Activated T-cell treated with anti-CD3 and anti-CD28 coated beads, Interleukin-2, amount 50 U/mL, for 72 hours (primary cell): ENCODE results near the gene MYO16. TPM values are rescaled to one million over a fixed set of nuclear protein-coding genes. Genes with fewer than 3 reads are reported as not detected.

Experiments
- ATAC-seq, 2 donors: fragments of 150-1000 bp; cut with Tn5 transposase; replicated peaks in 1 of 2; 2 replicates each; pipeline ENCODE4 v1.10.0; 2021; ENCODE audit warnings: moderate library complexity in 2 of 2, mild to moderate bottlenecking in 1 of 2
- DNase-seq, 2 donors: peaks; one replicate each; pipeline ENCODE4 v3.0.0; 2021 to 2022; ENCODE audit warnings: mixed read lengths in 1 of 2
- H3K27ac Mint-ChIP-seq: one replicate; pipeline ENCODE4 v1.8.0; 2022; ENCODE audit warnings: mild to moderate bottlenecking, moderate library complexity, mixed read lengths
- H3K27me3 Mint-ChIP-seq: one replicate; pipeline ENCODE4 v1.8.0; 2022; ENCODE audit warnings: low read depth, mixed read lengths
- H3K36me3 Mint-ChIP-seq, 2 donors: one replicate each; pipeline ENCODE4 v1.8.0; 2022; ENCODE audit warnings: mixed read lengths in 2 of 2, mild to moderate bottlenecking in 1 of 2; ENCODE audit not compliant: insufficient read depth in 2 of 2
- H3K4me1 Mint-ChIP-seq: one replicate; pipeline ENCODE4 v1.8.0; 2022; ENCODE audit warnings: low read depth, mixed read lengths
- H3K4me3 Mint-ChIP-seq, 2 donors: one replicate each; pipeline ENCODE4 v1.8.0; 2022; ENCODE audit warnings: mild to moderate bottlenecking in 2 of 2, mixed read lengths in 2 of 2, moderate library complexity in 2 of 2
- H3K9me3 Mint-ChIP-seq, 2 donors: one replicate each; pipeline ENCODE4 v1.8.0; 2022; ENCODE audit warnings: mixed read lengths in 2 of 2
- total RNA-seq, 2 donors: library from RNA; stranded (reverse); gene quantifications; one replicate each; pipeline ENCODE4 v1.2.3, GENCODE V29; 2022

MYO16 gene
- total RNA-seq, 2 donors from 2014 or later, result not detected

- peaks cover 21% of the 10 kb centered on the region for H3K27me3 Mint-ChIP-seq
- no peaks in the 10 kb centered on the region for H3K4me1 Mint-ChIP-seq
- no peaks in the 10 kb centered on the region for H3K36me3 Mint-ChIP-seq
- ATAC-seq (no peak), DNase-seq (no peak)
- H3K27ac Mint-ChIP-seq, result no peak overlapping the region
- H3K9me3 Mint-ChIP-seq, result no peaks in the 10 kb centered on the region
- H3K4me3 Mint-ChIP-seq, result no peak overlapping the region
Observed at GRCh38 chr13:108955741-108956140, 326.3 kb downstream of the MYO16 start.

GRCh38 chr13:108957369-108958012 is 328.1 kb downstream of the MYO16 start:
- no peak overlapping the region for H3K27ac Mint-ChIP-seq
- no peaks in the 10 kb centered on the region for H3K9me3 Mint-ChIP-seq
- H3K36me3 Mint-ChIP-seq, result no peaks in the 10 kb centered on the region
- H3K4me1 Mint-ChIP-seq, result no peaks in the 10 kb centered on the region
- ATAC-seq (no peak), DNase-seq (no peak)
- peaks cover 24% of the 10 kb centered on the region for H3K27me3 Mint-ChIP-seq
- no peak overlapping the region for H3K4me3 Mint-ChIP-seq

- H3K27me3 Mint-ChIP-seq, result peaks cover 24% of the 10 kb centered on the region
- H3K4me1 Mint-ChIP-seq, result no peaks in the 10 kb centered on the region
- no peak overlapping the region for H3K27ac Mint-ChIP-seq
- no peak overlapping the region for H3K4me3 Mint-ChIP-seq
- DNase-seq, result no peak
- ATAC-seq, result no peak
- no peaks in the 10 kb centered on the region for H3K36me3 Mint-ChIP-seq
- no peaks in the 10 kb centered on the region for H3K9me3 Mint-ChIP-seq
Observed at GRCh38 chr13:108958013-108958376, 328.6 kb downstream of the MYO16 start.

GRCh38 chr13:108959234-108959633 is 329.8 kb downstream of the MYO16 start:
- DNase-seq, result no peak
- no peak overlapping the region for H3K4me3 Mint-ChIP-seq
- H3K9me3 Mint-ChIP-seq, result no peaks in the 10 kb centered on the region
- no peak overlapping the region for H3K27ac Mint-ChIP-seq
- no peaks in the 10 kb centered on the region for H3K4me1 Mint-ChIP-seq
- no peak for ATAC-seq
- H3K27me3 Mint-ChIP-seq, result peaks cover 24% of the 10 kb centered on the region
- no peaks in the 10 kb centered on the region for H3K36me3 Mint-ChIP-seq

GRCh38 chr13:108960006-108960405 is 330.6 kb downstream of the MYO16 start:
- Mint-ChIP-seq H3K4me1 (no peaks in the 10 kb centered on the region), H3K4me3 (no peak overlapping the region), H3K36me3 (no peaks in the 10 kb centered on the region), H3K27me3 (peaks cover 23% of the 10 kb centered on the region), H3K9me3 (no peaks in the 10 kb centered on the region), H3K27ac (no peak overlapping the region)
- ATAC-seq (no peak), DNase-seq (no peak)

GRCh38 chr13:108961542-108962125 is 332.2 kb downstream of the MYO16 start:
- no peaks in the 10 kb centered on the region for H3K9me3 Mint-ChIP-seq
- H3K4me1 Mint-ChIP-seq, result no peaks in the 10 kb centered on the region
- ATAC-seq (peak; percentile 58 to 64), DNase-seq (peak in 1 of 2 donors; percentile 5)
- H3K4me3 Mint-ChIP-seq, result no peak overlapping the region
- H3K36me3 Mint-ChIP-seq, result no peaks in the 10 kb centered on the region
- peaks cover 7% of the 10 kb centered on the region for H3K27me3 Mint-ChIP-seq
- no peak overlapping the region for H3K27ac Mint-ChIP-seq

- Mint-ChIP-seq H3K4me3 (no peak overlapping the region), H3K27me3 (peaks cover 4% of the 10 kb centered on the region), H3K36me3 (no peaks in the 10 kb centered on the region), H3K4me1 (no peaks in the 10 kb centered on the region), H3K27ac (no peak overlapping the region), H3K9me3 (no peaks in the 10 kb centered on the region)
- DNase-seq (no peak), ATAC-seq (no peak)
Observed at GRCh38 chr13:108962654-108963053, 333.2 kb downstream of the MYO16 start.

GRCh38 chr13:108963276-108963810 is 333.9 kb downstream of the MYO16 start:
- Mint-ChIP-seq H3K27ac (no peak overlapping the region), H3K4me1 (no peaks in the 10 kb centered on the region)
- ATAC-seq, result no peak

GRCh38 chr13:108963846-108964600 is 334.6 kb downstream of the MYO16 start:
- DNase-seq (no peak), ATAC-seq (no peak)
- H3K4me3 Mint-ChIP-seq, result no peak overlapping the region
- no peaks in the 10 kb centered on the region for H3K36me3 Mint-ChIP-seq
- no peaks in the 10 kb centered on the region for H3K9me3 Mint-ChIP-seq
- no peaks in the 10 kb centered on the region for H3K4me1 Mint-ChIP-seq
- H3K27me3 Mint-ChIP-seq, result peaks cover 4% of the 10 kb centered on the region
- H3K27ac Mint-ChIP-seq, result no peak overlapping the region

More at GRCh38 chr13:108963276-108963810, 333.9 kb downstream of the MYO16 start:
- DNase-seq, result no peak
- H3K36me3 Mint-ChIP-seq, result no peaks in the 10 kb centered on the region
- peaks cover 4% of the 10 kb centered on the region for H3K27me3 Mint-ChIP-seq
- H3K9me3 Mint-ChIP-seq, result no peaks in the 10 kb centered on the region
- H3K4me3 Mint-ChIP-seq, result no peak overlapping the region

- H3K9me3 Mint-ChIP-seq, result no peaks in the 10 kb centered on the region
- DNase-seq (no peak), ATAC-seq (no peak)
- no peaks in the 10 kb centered on the region for H3K4me1 Mint-ChIP-seq
- no peak overlapping the region for H3K4me3 Mint-ChIP-seq
- no peak overlapping the region for H3K27ac Mint-ChIP-seq
- H3K27me3 Mint-ChIP-seq, result peaks cover 9% of the 10 kb centered on the region
- no peaks in the 10 kb centered on the region for H3K36me3 Mint-ChIP-seq
Observed at GRCh38 chr13:108964606-108965005, 335.2 kb downstream of the MYO16 start.

GRCh38 chr13:108967371-108967770 is 338.0 kb downstream of the MYO16 start:
- no peak for DNase-seq
- Mint-ChIP-seq H3K4me3 (no peak overlapping the region), H3K27ac (no peak overlapping the region), H3K27me3 (peaks cover 4% of the 10 kb centered on the region), H3K9me3 (no peaks in the 10 kb centered on the region), H3K4me1 (no peaks in the 10 kb centered on the region), H3K36me3 (no peaks in the 10 kb centered on the region)
- ATAC-seq, result no peak

- DNase-seq (no peak), ATAC-seq (no peak)
- Mint-ChIP-seq H3K4me3 (no peak overlapping the region), H3K9me3 (no peaks in the 10 kb centered on the region), H3K4me1 (no peaks in the 10 kb centered on the region), H3K27ac (no peak overlapping the region), H3K27me3 (peaks cover 4% of the 10 kb centered on the region), H3K36me3 (no peaks in the 10 kb centered on the region)
Observed at GRCh38 chr13:108968566-108968965, 339.2 kb downstream of the MYO16 start.

- Mint-ChIP-seq H3K4me3 (no peak overlapping the region), H3K4me1 (no peaks in the 10 kb centered on the region), H3K36me3 (no peaks in the 10 kb centered on the region), H3K9me3 (no peaks in the 10 kb centered on the region), H3K27ac (no peak overlapping the region), H3K27me3 (peaks cover 31% of the 10 kb centered on the region)
- DNase-seq (no peak), ATAC-seq (no peak)
Observed at GRCh38 chr13:108974686-108975085, 345.3 kb downstream of the MYO16 start.
